Esophagus mucosa (tissue), 1 donor: ENCODE measurements around the gene SIN3A. TPM values are rescaled to one million over a fixed set of nuclear protein-coding genes. Genes with fewer than 3 reads are reported as not detected.
"Not testable (repeated sequence)": the region's sequence is repeated elsewhere in the genome, so short reads cannot be mapped to it uniquely, and the experiment has no call there.

Source experiments
- ATAC-seq: fragments of 200-7000 bp; cut with Tn5 transposase; one replicate; pipeline ENCODE4 v1.9.1; 2020
- total RNA-seq: library from RNA; stranded (reverse); gene quantifications from one replicate; pipeline ENCODE4 v1.2.4, GENCODE V29; 2023
- donor health status: DM: yes; HTN: yes; CAD: no.

Gene SIN3A
- total RNA-seq, 1 donor from 2014 or later, result 28.5 TPM

DNA sequence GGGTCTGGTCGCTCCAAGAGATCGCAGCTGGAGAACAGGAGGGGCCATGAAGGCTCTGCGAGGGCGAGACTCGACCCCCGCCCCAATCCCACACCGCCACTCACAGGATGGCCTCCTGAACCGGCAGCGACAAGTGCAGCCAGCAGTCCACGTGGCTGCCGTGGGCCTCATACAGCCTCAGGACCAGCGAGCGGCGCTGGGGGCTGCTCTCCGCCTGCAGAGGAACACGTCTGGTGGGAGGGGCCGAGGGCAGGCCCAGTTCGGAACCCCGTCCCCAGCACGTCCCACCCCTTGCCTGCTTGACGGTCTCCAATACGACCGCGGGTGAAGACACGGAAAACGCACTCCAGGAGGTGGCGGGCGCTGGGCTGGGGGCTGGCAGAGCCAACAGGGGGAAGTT, 95.5 kb downstream of the SIN3A start:
- no peak for ATAC-seq

DNA sequence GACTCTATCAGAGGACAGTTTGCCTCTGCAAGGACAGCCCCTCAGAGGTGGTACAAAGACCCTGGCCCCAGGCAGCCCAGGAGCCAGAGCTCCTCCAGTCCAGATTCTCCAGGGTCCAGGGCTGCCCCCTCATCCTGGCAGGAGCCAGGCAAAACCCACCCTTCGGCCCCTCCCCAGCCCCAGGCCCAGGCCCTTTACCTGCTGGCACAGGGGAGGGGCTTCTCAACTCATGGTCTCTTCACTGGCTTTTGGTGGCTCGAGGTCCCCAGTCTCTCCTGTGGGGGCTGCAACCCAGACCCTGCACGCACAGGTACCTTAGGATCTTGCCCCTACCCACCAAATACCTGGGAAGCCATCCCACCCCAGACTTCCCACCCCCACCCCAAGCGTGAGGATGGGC, 96.1 kb downstream of the SIN3A start:
- no peak for ATAC-seq

DNA sequence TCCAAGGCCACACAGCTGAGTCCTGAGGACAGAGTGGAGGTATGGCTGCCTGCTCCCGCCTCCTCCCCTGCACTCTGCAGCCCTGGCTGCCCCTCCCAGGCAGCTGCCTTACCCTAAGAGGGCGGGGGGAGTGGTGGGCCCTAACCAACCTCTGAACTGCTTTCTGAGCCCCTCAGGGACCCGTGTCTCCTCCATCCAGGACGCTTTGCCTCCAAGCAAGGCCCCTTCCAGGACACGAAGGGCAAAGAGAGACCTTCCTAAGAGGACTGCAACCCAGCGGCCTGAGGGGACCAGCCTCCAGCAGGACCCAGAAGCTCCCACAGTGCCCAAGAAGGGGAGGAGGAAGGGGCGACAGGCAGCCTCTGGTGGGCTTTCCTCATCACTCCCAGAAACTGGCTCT, 97.0 kb downstream of the SIN3A start:
- no peak for ATAC-seq

- ATAC-seq, result no peak
Measured at GRCh38 chr15:75353604-75354003, 97.9 kb downstream of the SIN3A start.

GRCh38 chr15:75352186-75353080, 99.1 kb downstream of the SIN3A start:
- ATAC-seq, result no peak

DNA sequence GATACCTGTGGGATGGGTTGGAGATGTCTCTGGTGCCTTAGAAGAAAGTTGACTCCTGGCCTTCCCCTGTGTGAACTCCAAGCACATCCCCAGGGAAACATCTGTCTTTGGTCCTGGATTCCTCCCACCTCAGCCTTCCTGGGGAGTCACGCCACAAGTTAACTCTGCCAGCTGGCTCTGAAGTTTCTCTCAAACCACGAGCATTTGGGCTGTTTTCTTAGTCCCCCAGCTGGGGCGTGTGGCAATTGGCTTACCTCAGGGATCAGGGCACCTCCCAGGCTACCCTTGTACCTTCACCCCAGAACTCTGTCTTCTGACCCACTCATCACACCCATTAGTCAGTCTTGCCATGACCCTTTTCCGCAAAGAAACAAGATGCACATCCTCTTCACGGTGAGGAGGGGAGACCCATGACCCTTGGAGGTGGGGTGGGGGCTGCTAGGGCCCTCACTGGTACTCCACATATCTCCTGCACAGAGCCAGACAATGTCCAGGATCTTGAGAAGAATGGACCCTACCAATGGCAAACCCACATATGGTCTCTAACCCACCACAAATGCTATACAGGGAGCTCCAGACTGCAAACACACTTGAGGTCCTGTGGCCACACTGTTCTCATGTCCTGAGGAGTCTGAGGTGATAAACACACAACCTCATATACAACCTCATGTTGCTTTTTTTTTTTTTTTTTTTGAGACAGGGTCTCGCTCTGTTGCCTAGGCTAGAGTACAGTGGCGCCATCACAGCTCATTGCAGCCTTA, 100.7 kb downstream of the SIN3A start:
- no peak for ATAC-seq

GRCh38 chr15:75349851-75350588, 101.5 kb downstream of the SIN3A start:
- ATAC-seq, result peak; percentile 35

GRCh38 chr15:75349351-75349669, 102.2 kb downstream of the SIN3A start:
- ATAC-seq, result peak; percentile 1

- peak; percentile 26 for ATAC-seq
Measured at GRCh38 chr15:75348562-75349350, 102.7 kb downstream of the SIN3A start.

- ATAC-seq, result peak; percentile 34
Measured at GRCh38 chr15:75348034-75348561, 103.4 kb downstream of the SIN3A start.

- ATAC-seq, result peak; percentile 54
Measured at GRCh38 chr15:75347222-75348033, 104.1 kb downstream of the SIN3A start.

- ATAC-seq, result no peak
Measured at GRCh38 chr15:75346796-75347221, 104.7 kb downstream of the SIN3A start, which contains the start of gene NEIL1. Gene NEIL1, plus strand, starts transcription at chr15:75347039. Its CDS starts 1,867 bp downstream, at chr15:75348906.

DNA sequence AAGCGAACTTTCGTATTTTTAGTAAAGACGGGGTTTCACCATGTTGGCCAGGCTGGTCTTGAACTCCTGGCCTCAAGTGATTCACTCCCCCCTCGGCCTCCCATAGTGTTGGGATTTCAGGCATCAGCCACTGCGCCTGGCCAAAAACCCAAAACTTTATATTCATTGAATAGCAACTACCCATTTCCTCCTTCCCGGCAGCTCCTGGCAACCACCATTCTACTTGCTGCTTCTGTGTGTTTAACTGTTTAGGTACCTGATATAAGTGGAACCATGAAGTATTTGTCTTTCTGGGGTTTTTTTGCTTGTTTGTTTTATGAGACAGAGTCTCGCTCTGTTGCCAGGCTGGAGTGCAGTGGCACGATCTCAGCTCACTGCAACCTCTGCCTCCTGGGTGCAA, 107.5 kb downstream of the SIN3A start:
- ATAC-seq, result not testable (repeated sequence)

DNA sequence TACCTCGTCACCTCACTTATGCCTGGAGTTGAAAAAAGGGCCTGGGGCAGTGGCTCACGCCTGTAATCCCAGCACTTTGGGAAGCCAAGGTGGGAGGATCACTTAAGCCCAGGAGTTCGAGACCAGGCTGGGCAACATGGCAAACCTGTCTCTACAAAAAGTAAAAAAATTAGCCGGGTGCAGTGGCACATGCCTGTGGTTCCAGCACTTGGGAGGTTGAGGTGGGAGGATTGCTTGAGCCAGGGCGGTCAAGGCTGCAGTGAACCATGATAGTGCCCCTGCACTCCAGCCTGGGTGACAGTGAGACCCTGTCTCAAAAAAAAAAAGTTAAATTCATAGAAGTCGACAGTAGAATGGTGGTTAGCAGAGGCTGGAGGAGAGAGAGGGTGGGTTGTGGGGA, 109.3 kb downstream of the SIN3A start:
- ATAC-seq, result no peak

GRCh38 chr15:75339531-75340240, 111.8 kb downstream of the SIN3A start:
- no peak for ATAC-seq

DNA sequence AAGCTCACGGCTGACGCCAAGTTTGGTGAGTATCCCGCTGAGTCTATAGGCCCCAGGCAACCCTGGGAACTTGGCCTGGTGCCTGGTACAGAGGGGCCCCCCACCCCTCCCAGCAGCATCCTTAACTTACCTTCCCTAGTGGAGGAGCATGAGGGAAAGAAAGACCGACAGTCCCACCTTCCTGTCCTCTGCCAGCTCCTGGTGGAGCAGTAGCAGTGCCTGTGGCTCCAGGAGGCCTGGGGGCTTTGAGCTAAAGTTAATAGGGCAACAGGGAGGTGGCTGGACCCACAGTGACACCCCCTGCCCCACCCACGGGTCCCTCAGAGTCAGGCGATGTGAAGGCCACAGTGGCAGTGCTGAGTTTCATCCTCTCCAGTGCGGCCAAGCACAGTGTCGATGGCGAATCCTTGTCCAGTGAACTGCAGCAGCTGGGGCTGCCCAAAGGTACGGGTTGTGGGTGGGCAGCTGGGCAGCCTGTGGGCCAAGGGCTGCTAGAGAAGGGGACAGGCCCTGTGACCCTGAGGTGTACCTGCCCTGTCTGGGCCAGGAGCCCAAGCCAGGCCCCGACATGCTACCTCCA, 112.7 kb downstream of the SIN3A start:
- ATAC-seq, result no peak

- ATAC-seq, result peak; percentile 84
Measured at GRCh38 chr15:75335705-75336355, 115.7 kb downstream of the SIN3A start, which contains the start of gene COMMD4. Gene COMMD4, plus strand, starts transcription at chr15:75336063. Its CDS starts 27 bp downstream, at chr15:75336090.

- no peak for ATAC-seq
Measured at GRCh38 chr15:75335313-75335704, 116.2 kb downstream of the SIN3A start.
